Measurements from ENCODE around the gene TOR1AIP1. TPM values are rescaled to one million over a fixed set of nuclear protein-coding genes. Genes with fewer than 3 reads are reported as not detected.
"Not testable (repeated sequence)": the region's sequence is repeated elsewhere in the genome, so short reads cannot be mapped to it uniquely, and the experiment has no call there.

The TOR1AIP1 gene
- total RNA-seq = 10 to 100 TPM; 55.6 to 63.9 (median 59.5) TPM
- total RNA-seq (2013) = 73.8 TPM

DNA sequence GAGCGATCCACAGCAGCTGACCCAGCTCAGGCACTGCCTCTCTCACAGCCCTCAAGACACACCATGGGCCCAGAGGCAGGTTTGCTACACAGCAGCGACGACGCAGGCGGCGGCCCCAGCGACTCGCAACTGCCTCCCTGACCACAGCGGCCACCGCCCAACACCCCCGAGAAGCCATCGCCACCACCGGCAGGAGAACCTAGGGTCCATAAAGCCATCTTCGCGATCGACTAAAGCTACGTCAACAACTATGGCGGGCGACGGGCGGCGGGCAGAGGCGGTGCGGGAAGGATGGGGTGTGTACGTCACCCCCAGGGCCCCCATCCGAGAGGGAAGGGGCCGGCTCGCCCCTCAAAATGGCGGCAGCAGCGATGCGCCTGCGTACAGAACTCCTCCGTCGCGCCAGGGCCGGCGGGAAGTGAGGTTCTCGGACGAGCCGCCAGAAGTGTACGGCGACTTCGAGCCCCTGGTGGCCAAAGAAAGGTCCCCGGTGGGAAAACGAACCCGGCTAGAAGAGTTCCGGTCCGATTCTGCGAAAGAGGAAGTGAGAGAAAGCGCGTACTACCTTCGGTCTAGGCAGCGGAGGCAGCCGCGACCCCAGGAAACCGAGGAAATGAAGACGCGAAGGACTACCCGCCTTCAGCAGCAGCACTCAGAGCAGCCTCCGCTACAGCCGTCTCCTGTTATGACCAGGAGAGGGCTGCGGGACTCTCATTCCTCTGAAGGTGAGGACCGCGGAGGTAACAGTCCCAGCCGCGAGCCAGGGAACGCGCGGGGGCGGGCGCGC, at the start of gene TOR1AIP1:
Gene TOR1AIP1, plus strand, starts transcription at position 33 of the 787 bp plus-strand sequence. Its CDS starts 218 bp downstream, at position 251.
- TF ChIP-seq, protein P1, sequence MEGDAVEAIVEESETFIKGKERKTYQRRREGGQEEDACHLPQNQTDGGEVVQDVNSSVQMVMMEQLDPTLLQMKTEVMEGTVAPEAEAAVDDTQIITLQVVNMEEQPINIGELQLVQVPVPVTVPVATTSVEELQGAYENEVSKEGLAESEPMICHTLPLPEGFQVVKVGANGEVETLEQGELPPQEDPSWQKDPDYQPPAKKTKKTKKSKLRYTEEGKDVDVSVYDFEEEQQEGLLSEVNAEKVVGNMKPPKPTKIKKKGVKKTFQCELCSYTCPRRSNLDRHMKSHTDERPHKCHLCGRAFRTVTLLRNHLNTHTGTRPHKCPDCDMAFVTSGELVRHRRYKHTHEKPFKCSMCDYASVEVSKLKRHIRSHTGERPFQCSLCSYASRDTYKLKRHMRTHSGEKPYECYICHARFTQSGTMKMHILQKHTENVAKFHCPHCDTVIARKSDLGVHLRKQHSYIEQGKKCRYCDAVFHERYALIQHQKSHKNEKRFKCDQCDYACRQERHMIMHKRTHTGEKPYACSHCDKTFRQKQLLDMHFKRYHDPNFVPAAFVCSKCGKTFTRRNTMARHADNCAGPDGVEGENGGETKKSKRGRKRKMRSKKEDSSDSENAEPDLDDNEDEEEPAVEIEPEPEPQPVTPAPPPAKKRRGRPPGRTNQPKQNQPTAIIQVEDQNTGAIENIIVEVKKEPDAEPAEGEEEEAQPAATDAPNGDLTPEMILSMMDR (IDR thresholded peaks at IDR 0.05) = peak; percentile 46
- H3K36me3 ChIP-seq (ENCODE audit: control insufficient read depth, insufficient read depth, low read length) = peaks cover 19% of the 10 kb centered on the region
- intact Hi-C loops (cut with micrococcal nuclease) = loop anchor here (1.0 to 5.0 kb wide), 4 partner anchors 72 to 855 kb away; partner anchors contain the start of genes CEP350, FAM20B, QSOX1 and XPR1
- H3K9me3 ChIP-seq (ENCODE audit: control insufficient read depth, insufficient read depth, low read length) = no peaks in the 10 kb centered on the region
- peak within 1 kb of the TSS; percentile 96 for H3K4me3 ChIP-seq (ENCODE audit: low read length)
- Mint-ChIP-seq H3K4me3 (peak within 1 kb of the TSS; percentile 97), H3K36me3 (no peaks in the 10 kb centered on the region), H3K4me1 (peaks cover 42 to 45% of the 10 kb centered on the region in 2 donors), H3K27ac (peak within 1 kb of the TSS; percentile 99 to 100), H3K9me3 (no peaks in the 10 kb centered on the region), H3K27me3 (ENCODE audit: low read depth in 2 of 2) (no peaks in the 10 kb centered on the region)
- no peaks in the 10 kb centered on the region for H3K27me3 ChIP-seq (ENCODE audit: control insufficient read depth, insufficient read depth, low read length)
- peak; percentile 77 to 91 (median 80) for ATAC-seq
- H3K27ac ChIP-seq (ENCODE audit: low read length) = peak within 1 kb of the TSS; percentile 92
- peak; percentile 96 to 98 for DNase-seq
- under 1% methylated on average over 72 of the region's 72 CpGs for WGBS (ENCODE audit: insufficient coverage)
- H3K4me1 ChIP-seq (ENCODE audit: control insufficient read depth, insufficient read depth, low read length) = peaks cover 11% of the 10 kb centered on the region

GRCh38 chr1:179836686-179837445, 45.2 kb upstream of the TOR1AIP1 start:
- DNase-seq; ATAC-seq; H3K36me3 Mint-ChIP-seq; H3K27ac ChIP-seq (ENCODE audit: low read length); H3K4me3 Mint-ChIP-seq; H3K4me1 Mint-ChIP-seq; H3K36me3 ChIP-seq (ENCODE audit: control insufficient read depth, insufficient read depth, low read length); H3K9me3 ChIP-seq (ENCODE audit: control insufficient read depth, insufficient read depth, low read length); H3K27ac Mint-ChIP-seq; intact Hi-C loops (cut with micrococcal nuclease); H3K27me3 ChIP-seq (ENCODE audit: control insufficient read depth, insufficient read depth, low read length); H3K4me1 ChIP-seq (ENCODE audit: control insufficient read depth, insufficient read depth, low read length); H3K9me3 Mint-ChIP-seq; H3K27me3 Mint-ChIP-seq (ENCODE audit: low read depth in 2 of 2); H3K4me3 ChIP-seq (ENCODE audit: low read length): not testable (repeated sequence)
- 97% methylated on average over 37 of the region's 38 CpGs for WGBS (ENCODE audit: insufficient coverage)

GRCh38 chr1:179840107-179840506, 42.0 kb upstream of the TOR1AIP1 start:
- Mint-ChIP-seq H3K36me3 (no peaks in the 10 kb centered on the region), H3K4me3 (no peak overlapping the region), H3K9me3 (no peaks in the 10 kb centered on the region), H3K27ac (no peak overlapping the region), H3K4me1 (peaks cover 0 to 8% of the 10 kb centered on the region in 2 donors), H3K27me3 (ENCODE audit: low read depth in 2 of 2) (no peaks in the 10 kb centered on the region)
- Histone ChIP-seq H3K9me3 (ENCODE audit: control insufficient read depth, insufficient read depth, low read length) (no peaks in the 10 kb centered on the region), H3K27ac (ENCODE audit: low read length) (no peak overlapping the region), H3K4me1 (ENCODE audit: control insufficient read depth, insufficient read depth, low read length) (no peaks in the 10 kb centered on the region), H3K27me3 (ENCODE audit: control insufficient read depth, insufficient read depth, low read length) (no peaks in the 10 kb centered on the region), H3K36me3 (ENCODE audit: control insufficient read depth, insufficient read depth, low read length) (peaks cover 15% of the 10 kb centered on the region), H3K4me3 (ENCODE audit: low read length) (no peak overlapping the region)
- ATAC-seq (no peak), DNase-seq (no peak)
- intact Hi-C loops (cut with micrococcal nuclease) = no loop called here
- WGBS (ENCODE audit: insufficient coverage) = 95% methylated on average over 3 of the region's 3 CpGs
- TF ChIP-seq, protein P1 (IDR thresholded peaks at IDR 0.05) = no peak

DNA sequence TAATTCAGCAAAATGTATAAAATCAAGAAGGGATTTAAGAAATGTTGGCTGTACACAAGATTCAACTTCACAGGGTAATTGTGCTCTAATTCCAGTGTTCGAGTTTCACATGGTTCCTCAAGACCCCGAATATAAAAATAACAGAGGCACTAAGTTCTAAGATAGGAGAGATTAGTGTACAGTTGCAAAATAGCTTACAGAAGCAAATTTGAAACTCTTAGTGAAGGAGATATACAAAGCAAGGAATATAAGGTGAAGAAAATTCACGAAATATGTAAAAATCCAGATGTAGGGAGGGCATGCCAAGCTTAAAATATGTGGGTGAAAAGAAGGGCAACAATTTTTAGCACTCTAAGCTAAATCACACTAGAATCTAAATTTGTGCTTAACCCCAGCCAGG, 33.9 kb upstream of the TOR1AIP1 start:
- no peaks in the 10 kb centered on the region for H3K9me3 ChIP-seq (ENCODE audit: control insufficient read depth, insufficient read depth, low read length)
- intact Hi-C loops (cut with micrococcal nuclease) = no loop called here
- DNase-seq = no peak
- Mint-ChIP-seq H3K27ac (no peak overlapping the region), H3K4me3 (no peak overlapping the region), H3K27me3 (ENCODE audit: low read depth in 2 of 2) (no peaks in the 10 kb centered on the region), H3K36me3 (peaks cover 25% of the 10 kb centered on the region), H3K4me1 (no peaks in the 10 kb centered on the region), H3K9me3 (no peaks in the 10 kb centered on the region)
- WGBS (ENCODE audit: insufficient coverage) = 100% methylated on average over 3 of the region's 3 CpGs
- peaks cover 61% of the 10 kb centered on the region for H3K36me3 ChIP-seq (ENCODE audit: control insufficient read depth, insufficient read depth, low read length)
- ATAC-seq = no peak
- H3K27ac ChIP-seq (ENCODE audit: low read length) = no peak overlapping the region
- TF ChIP-seq, protein P1 (IDR thresholded peaks at IDR 0.05) = no peak
- H3K27me3 ChIP-seq (ENCODE audit: control insufficient read depth, insufficient read depth, low read length) = no peaks in the 10 kb centered on the region
- H3K4me1 ChIP-seq (ENCODE audit: control insufficient read depth, insufficient read depth, low read length) = no peaks in the 10 kb centered on the region
- no peak overlapping the region for H3K4me3 ChIP-seq (ENCODE audit: low read length)
